ENCODE data around the gene ADGRF3. TPM values are rescaled to one million over a fixed set of nuclear protein-coding genes. Genes with fewer than 3 reads are reported as not detected.

The ADGRF3 gene
- total and polyA plus RNA-seq, 9 of the 15 experiments (the other 6 are each of a cell fraction or from before 2014, with no cell fraction given): 0.04 to 0.54 (median 0.16) TPM; not detected in 2

- TF ChIP-seq USF1 (CRISPR knock-in tag; IDR thresholded peaks at IDR 0.05) (peak; percentile 9; the same call in 1 of the 2 replicates), HDGF (IDR thresholded peaks at IDR 0.05) (peak; percentile 61; the same call in 1 of the 2 replicates), HMGN3 (IDR thresholded peaks at IDR 0.05; ENCODE audit: borderline replicate concordance, extremely low read depth, insufficient read length, low read depth, low read length) (no peak)
These were observed 29.0 kb downstream of the ADGRF3 start (continued) for GRCh38 chr2:26317377-26318105.

- Histone ChIP-seq H3K27me3 (ENCODE audit: control insufficient read depth in 2 of 2, insufficient read depth in 2 of 2, low read length in 2 of 2) (peaks cover 0 to 15% of the 10 kb centered on the region in 2 experiments; a peak in 2 of 5 replicates), H3K79me2 (ENCODE audit: control insufficient read depth, insufficient read depth, low read length) (no peaks in the 10 kb centered on the region), H2AFZ (ENCODE audit: low read depth, low read length) (peak overlapping the region; percentile 70), H3K4me2 (ENCODE audit: insufficient read depth, low read length) (peak overlapping the region; percentile 57), H3K4me1 (replicated peaks in 1 of 2; ENCODE audit: control insufficient read depth in 2 of 2, insufficient read depth in 2 of 2, low read length in 2 of 2) (peaks cover 15 to 31% of the 10 kb centered on the region in 2 experiments), H3K4me3 (no peak overlapping the region), H3K9ac (ENCODE audit: insufficient read depth in 1 of 2, low read depth in 2 of 2, low read length in 2 of 2) (peak overlapping the region; percentile 19 to 81; a peak in 3 of 4 replicates), H3K36me3 (ENCODE audit: control insufficient read depth, insufficient read depth, low read length) (no peaks in the 10 kb centered on the region), H3K27ac (ENCODE audit: extremely low read depth, low read depth, low read length) (no peak overlapping the region; the same call in 2 of the 3 replicates), H3K9me3 (replicated peaks; ENCODE audit: control insufficient read depth, insufficient read depth, low read depth, low read length) (no peaks in the 10 kb centered on the region), H4K20me1 (replicated peaks; ENCODE audit: control insufficient read depth, insufficient read depth, low read length) (no peaks in the 10 kb centered on the region), H3K9me1 (ENCODE audit: control insufficient read depth, insufficient read depth, low read length) (peaks cover 3% of the 10 kb centered on the region)
- BruUV-seq (replicated peaks): no TSS peak
- WGBS (ENCODE audit: insufficient coverage, low coverage, missing lambda C conversion rate): 0% methylated on average over 6 of the region's 6 CpGs
- POLR2A ChIA-PET: interaction anchor here (0.6 to 1.6 kb wide), 10 partner anchors 9 to 216 kb away, joined by 3 to 10 read pairs (median 4); partner anchors contain the start of genes ADGRF3 and SELENOI
- ATAC-seq (peak; percentile 86), FAIRE-seq (peak; percentile 91), DNase-seq (ENCODE audit: extremely low read depth in 1 of 4, low spot score in 3 of 4) (peak; percentile 56 to 82 (median 69))
- intact Hi-C loops (cut with micrococcal nuclease): no loop called here
- in situ Hi-C loops (cut with MboI): no loop called here
- CTCF ChIA-PET (ENCODE audit: low intra/inter-chr PET ratio): no interaction called here
- peak; percentile 74 for TF ChIP-seq DPF2 (IDR thresholded peaks at IDR 0.05)
- TF ChIP-seq USF1 (CRISPR knock-in tag; IDR thresholded peaks at IDR 0.05): no peak
- peak; percentile 85; the same call in 1 of the 2 replicates for TF ChIP-seq TFAP4 (CRISPR knock-in tag; IDR thresholded peaks at IDR 0.05; ENCODE audit: borderline replicate concordance)
- peak; percentile 54 for TF ChIP-seq NFIC (IDR thresholded peaks at IDR 0.05)
- TF ChIP-seq STAT6 (CRISPR knock-in tag; IDR thresholded peaks at IDR 0.05): no peak
- no peak for TF ChIP-seq HOXB6 (CRISPR knock-in tag; IDR thresholded peaks at IDR 0.05; ENCODE audit: borderline replicate concordance)
- no peak for TF ChIP-seq JUN (IDR thresholded peaks at IDR 0.05; ENCODE audit: borderline replicate concordance, low read depth, low read length)
- TF ChIP-seq JUN (CRISPR knock-in tag; IDR thresholded peaks at IDR 0.05; ENCODE audit: borderline replicate concordance): no peak
- TF ChIP-seq SOX6 (IDR thresholded peaks at IDR 0.05): peak; percentile 60; the same call in 1 of the 2 replicates
- no peak for TF ChIP-seq ZKSCAN1 (IDR thresholded peaks at IDR 0.05; ENCODE audit: low read depth, low read length)
- TF ChIP-seq MBD2 (IDR thresholded peaks at IDR 0.05; ENCODE audit: borderline replicate concordance, low read depth): 0 out of 2 replicates have a peak, but pooled peaks have one; percentile 30
- TF ChIP-seq MECOM (CRISPR knock-in tag; IDR thresholded peaks at IDR 0.05): 0 out of 2 replicates have a peak, but pooled peaks have one; percentile 35
- TF ChIP-seq ZEB2 (IDR thresholded peaks at IDR 0.05): peak; percentile 65
- no peak for TF ChIP-seq POLR2B (IDR thresholded peaks at IDR 0.05; ENCODE audit: low read depth, partially characterized antibody)
These were observed 29.7 kb downstream of the ADGRF3 start for GRCh38 chr2:26316845-26317244.
